Measurements from ENCODE around the gene DNAJC18. TPM values are rescaled to one million over a fixed set of nuclear protein-coding genes. Genes with fewer than 3 reads are reported as not detected.

DNAJC18 gene
- total RNA-seq, 4 donors from 2014 or later, result 8.3 to 15.4 (median 13.4) TPM

DNA sequence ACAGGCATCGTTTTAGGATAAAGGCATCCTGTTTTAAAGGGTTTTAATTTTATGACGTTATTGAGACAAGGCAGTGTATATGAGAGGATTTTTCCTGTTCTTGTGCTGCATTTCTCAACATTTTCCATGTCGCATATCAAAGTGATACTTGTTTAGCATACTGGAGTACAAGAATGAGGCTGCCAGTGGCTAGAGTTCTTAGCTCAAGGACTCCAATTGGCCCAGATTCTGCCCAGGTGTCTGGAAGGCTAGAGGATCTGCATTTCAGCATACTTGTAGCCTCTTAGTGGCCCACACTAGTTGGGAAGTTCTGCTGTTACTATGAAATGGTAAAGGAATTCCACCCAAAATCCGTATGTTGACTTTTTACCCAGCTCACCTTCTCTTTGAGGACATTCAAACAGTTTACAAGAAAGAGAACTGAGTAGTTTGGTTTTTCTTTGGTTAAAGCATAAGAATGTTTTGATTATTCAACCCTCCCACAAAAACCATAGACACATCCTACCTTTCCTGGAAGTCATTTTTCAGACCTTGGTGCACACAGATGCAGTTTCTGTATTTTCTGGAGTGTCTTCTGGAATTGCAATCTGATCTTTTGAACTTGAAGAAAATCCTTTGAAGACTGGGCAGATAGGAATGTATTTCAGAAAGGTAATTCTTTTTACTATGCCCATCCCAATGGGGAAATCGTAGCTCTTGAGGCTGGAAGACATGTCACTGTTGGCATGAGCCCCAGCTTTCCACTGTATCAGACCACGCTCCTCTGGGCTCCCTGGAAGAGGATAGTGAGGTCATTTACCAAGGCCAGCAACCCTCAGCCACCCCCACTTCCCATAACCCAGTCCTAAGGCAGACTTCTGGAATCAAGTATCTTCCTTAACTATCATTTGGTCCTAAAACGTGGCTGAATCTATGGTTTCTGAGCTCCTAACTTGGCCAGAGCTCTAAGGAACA, 67.6 kb downstream of the DNAJC18 start:
- DNase-seq (ENCODE audit: extremely low spot score), result no peak
- 79% methylated on average over 7 of the region's 7 CpGs for WGBS
- intact Hi-C loops (cut with DNase I), result no loop called here
- Histone ChIP-seq H3K27ac (replicated peaks in 1 of 4) (no peak overlapping the region), H3K9me3 (no peaks in the 10 kb centered on the region), H3K36me3 (peaks cover 6 to 75% (median 45%) of the 10 kb centered on the region in 4 donors), H3K4me3 (no peak overlapping the region), H3K4me1 (peaks cover 16 to 23% (median 17%) of the 10 kb centered on the region in 4 donors), H3K27me3 (no peaks in the 10 kb centered on the region)
- TF ChIP-seq POLR2A (IDR thresholded peaks at IDR 0.05; ENCODE audit: low read depth), result no peak
- no peak for TF ChIP-seq EP300 (IDR thresholded peaks at IDR 0.05)
- TF ChIP-seq, protein P1, sequence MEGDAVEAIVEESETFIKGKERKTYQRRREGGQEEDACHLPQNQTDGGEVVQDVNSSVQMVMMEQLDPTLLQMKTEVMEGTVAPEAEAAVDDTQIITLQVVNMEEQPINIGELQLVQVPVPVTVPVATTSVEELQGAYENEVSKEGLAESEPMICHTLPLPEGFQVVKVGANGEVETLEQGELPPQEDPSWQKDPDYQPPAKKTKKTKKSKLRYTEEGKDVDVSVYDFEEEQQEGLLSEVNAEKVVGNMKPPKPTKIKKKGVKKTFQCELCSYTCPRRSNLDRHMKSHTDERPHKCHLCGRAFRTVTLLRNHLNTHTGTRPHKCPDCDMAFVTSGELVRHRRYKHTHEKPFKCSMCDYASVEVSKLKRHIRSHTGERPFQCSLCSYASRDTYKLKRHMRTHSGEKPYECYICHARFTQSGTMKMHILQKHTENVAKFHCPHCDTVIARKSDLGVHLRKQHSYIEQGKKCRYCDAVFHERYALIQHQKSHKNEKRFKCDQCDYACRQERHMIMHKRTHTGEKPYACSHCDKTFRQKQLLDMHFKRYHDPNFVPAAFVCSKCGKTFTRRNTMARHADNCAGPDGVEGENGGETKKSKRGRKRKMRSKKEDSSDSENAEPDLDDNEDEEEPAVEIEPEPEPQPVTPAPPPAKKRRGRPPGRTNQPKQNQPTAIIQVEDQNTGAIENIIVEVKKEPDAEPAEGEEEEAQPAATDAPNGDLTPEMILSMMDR (IDR thresholded peaks at IDR 0.05), result no peak
- TF ChIP-seq POLR2AphosphoS5 (IDR thresholded peaks at IDR 0.05), result no peak

DNA sequence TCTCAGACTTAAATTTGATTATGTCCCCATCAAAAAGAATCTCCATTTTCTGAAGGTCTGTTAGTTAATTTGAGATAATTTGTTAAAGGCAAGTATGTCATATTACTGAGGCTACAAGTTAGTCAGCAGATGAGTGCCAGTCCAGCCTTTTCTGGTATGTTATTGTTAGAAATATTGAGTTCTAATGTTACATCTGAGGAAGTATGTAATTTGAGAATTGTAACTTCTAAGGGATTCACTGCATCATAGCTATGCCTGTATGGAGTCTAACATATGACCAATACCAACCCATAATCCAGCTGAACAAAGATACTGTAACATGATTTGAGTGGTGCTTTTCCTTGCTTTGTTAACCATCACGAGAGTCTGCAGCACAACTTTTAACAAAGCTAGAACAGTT, 70.1 kb downstream of the DNAJC18 start:
- intact Hi-C loops (cut with DNase I), result no loop called here
- 80% methylated on average over 1 of the region's 1 CpG for WGBS
- no peaks in the 10 kb centered on the region for H3K9me3 ChIP-seq
- no peak overlapping the region for H3K4me3 ChIP-seq
- H3K36me3 ChIP-seq, result peaks cover 29 to 92% (median 70%) of the 10 kb centered on the region in 4 donors
- peaks cover 12 to 16% (median 12%) of the 10 kb centered on the region in 4 donors for H3K4me1 ChIP-seq
- TF ChIP-seq, protein P1 (IDR thresholded peaks at IDR 0.05), result no peak
- TF ChIP-seq POLR2AphosphoS5 (IDR thresholded peaks at IDR 0.05), result no peak
- no peak for TF ChIP-seq EP300 (IDR thresholded peaks at IDR 0.05)
- TF ChIP-seq POLR2A (IDR thresholded peaks at IDR 0.05; ENCODE audit: low read depth), result no peak
- no peaks in the 10 kb centered on the region for H3K27me3 ChIP-seq
- DNase-seq (ENCODE audit: extremely low spot score), result no peak
- no peak overlapping the region for H3K27ac ChIP-seq (replicated peaks in 1 of 4)

DNA sequence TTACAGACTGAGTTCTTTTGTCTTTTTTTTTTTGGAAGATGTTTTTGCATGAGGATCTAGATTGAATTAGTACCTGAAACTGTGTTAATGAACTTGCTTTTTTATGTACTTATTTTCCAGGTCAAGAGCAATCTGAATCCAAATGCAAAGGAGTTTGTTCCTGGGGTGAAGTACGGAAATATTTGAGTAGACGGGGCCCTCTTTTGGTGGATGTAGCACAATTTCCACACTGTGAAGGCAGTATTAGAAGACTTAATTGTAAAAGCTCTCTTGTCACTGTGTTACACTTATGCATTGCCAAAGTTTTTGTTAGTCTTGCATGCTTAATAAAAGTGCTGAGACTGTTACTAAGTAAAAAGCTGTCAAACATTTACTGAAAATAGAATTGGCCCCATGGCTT, 70.7 kb downstream of the DNAJC18 start:
- no peaks in the 10 kb centered on the region for H3K27me3 ChIP-seq
- H3K9me3 ChIP-seq, result no peaks in the 10 kb centered on the region
- TF ChIP-seq EP300 (IDR thresholded peaks at IDR 0.05) (no peak), POLR2A (IDR thresholded peaks at IDR 0.05; ENCODE audit: low read depth) (no peak), POLR2AphosphoS5 (IDR thresholded peaks at IDR 0.05) (no peak)
- TF ChIP-seq, protein P1 (IDR thresholded peaks at IDR 0.05), result no peak
- H3K4me3 ChIP-seq, result no peak overlapping the region
- H3K4me1 ChIP-seq, result peaks cover 6 to 13% (median 7%) of the 10 kb centered on the region in 4 donors
- DNase-seq (ENCODE audit: extremely low spot score), result no peak
- H3K36me3 ChIP-seq, result peaks cover 29 to 98% (median 75%) of the 10 kb centered on the region in 4 donors
- H3K27ac ChIP-seq (replicated peaks in 1 of 4), result no peak overlapping the region
- whole genome bisulfite sequencing, result 65% methylated on average over 2 of the region's 2 CpGs
- intact Hi-C loops (cut with DNase I), result no loop called here

DNA sequence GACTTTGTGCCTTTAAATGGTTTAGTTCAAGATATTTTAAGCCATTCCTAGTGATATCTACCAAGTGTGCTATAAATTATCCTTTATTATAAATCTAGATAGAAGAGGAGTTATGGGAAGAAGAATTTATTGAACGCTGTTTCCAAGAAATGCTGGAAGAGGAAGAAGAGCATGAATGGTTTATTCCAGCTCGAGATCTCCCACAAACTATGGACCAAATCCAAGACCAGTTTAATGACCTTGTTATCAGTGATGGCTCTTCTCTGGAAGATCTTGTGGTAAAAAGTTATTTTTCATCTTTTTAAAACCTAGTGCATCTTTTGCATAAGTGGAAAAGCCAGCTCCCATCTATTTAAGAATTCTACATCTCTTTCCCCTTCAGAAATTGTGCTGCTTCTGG, 74.9 kb downstream of the DNAJC18 start:
- Histone ChIP-seq H3K9me3 (no peaks in the 10 kb centered on the region), H3K27ac (replicated peaks in 1 of 4) (no peak overlapping the region), H3K4me1 (peaks cover 3 to 27% (median 13%) of the 10 kb centered on the region in 4 donors), H3K27me3 (no peaks in the 10 kb centered on the region), H3K36me3 (peaks cover 29 to 67% (median 51%) of the 10 kb centered on the region in 4 donors), H3K4me3 (no peak overlapping the region)
- WGBS, result 61% methylated on average over 2 of the region's 2 CpGs
- intact Hi-C loops (cut with DNase I), result no loop called here
- TF ChIP-seq EP300 (IDR thresholded peaks at IDR 0.05) (no peak), POLR2AphosphoS5 (IDR thresholded peaks at IDR 0.05) (no peak), POLR2A (IDR thresholded peaks at IDR 0.05; ENCODE audit: low read depth) (no peak)
- TF ChIP-seq, protein P1 (IDR thresholded peaks at IDR 0.05), result no peak
- DNase-seq (ENCODE audit: extremely low spot score), result no peak

All from esophagus muscularis mucosa (tissue), 4 donors.